Measurements from ENCODE around the gene BUD31.

DNA sequence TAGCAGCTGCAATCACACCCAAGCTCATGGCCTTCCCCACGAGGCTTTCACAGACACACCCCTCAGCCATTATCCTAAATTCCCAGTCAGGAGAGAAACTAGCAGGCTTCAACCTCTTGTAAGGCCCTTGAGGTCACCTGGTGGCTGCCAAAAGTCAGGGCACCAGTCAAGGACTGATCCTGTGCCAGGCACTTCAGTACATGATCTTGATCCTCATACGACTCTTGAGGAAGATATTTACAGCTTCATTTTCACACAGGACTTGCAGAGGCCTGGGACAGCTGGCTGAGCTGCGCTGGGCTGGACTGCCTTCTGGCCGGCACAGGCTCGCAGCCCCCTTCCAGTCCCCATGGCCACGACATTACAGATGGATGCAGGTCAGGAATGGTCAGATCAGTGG, 9.2 kb upstream of the BUD31 start:
- TF ChIP-seq, protein P1, sequence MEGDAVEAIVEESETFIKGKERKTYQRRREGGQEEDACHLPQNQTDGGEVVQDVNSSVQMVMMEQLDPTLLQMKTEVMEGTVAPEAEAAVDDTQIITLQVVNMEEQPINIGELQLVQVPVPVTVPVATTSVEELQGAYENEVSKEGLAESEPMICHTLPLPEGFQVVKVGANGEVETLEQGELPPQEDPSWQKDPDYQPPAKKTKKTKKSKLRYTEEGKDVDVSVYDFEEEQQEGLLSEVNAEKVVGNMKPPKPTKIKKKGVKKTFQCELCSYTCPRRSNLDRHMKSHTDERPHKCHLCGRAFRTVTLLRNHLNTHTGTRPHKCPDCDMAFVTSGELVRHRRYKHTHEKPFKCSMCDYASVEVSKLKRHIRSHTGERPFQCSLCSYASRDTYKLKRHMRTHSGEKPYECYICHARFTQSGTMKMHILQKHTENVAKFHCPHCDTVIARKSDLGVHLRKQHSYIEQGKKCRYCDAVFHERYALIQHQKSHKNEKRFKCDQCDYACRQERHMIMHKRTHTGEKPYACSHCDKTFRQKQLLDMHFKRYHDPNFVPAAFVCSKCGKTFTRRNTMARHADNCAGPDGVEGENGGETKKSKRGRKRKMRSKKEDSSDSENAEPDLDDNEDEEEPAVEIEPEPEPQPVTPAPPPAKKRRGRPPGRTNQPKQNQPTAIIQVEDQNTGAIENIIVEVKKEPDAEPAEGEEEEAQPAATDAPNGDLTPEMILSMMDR (IDR thresholded peaks at IDR 0.05 in 2 of 3, conservative IDR thresholded peaks at IDR 0.05 in 1 of 3; ENCODE audit: borderline replicate concordance in 1 of 3, insufficient read depth in 1 of 3, low read depth in 2 of 3, low read length in 2 of 3), result no peak
- TF ChIP-seq EZH2 (IDR thresholded peaks at IDR 0.05) (no peak), TCF7L2 (IDR thresholded peaks at IDR 0.05; ENCODE audit: borderline replicate concordance, extremely low read depth, insufficient read depth, insufficient read length) (no peak), ZNF274 (IDR thresholded peaks at IDR 0.05; ENCODE audit: low read depth, low read length) (no peak)

Data from HCT116 (cell line).